PC-3 (cell line): ENCODE data around the gene RERE.

Source experiments
- CTCF ChIP-seq: fragments of 300-600 bp; sonication (generic); conservative IDR thresholded peaks from 2 replicates; pipeline ENCODE4 v1.5.1; 2017; ENCODE audit warnings: antibody characterized with exemption, low read depth, mild to moderate bottlenecking, low read length
- EZH2 ChIP-seq: fragments of 300-600 bp; sonication (generic); IDR thresholded peaks from one replicate; pipeline ENCODE4 v1.6.1; 2017; ENCODE audit warnings: antibody characterized with exemption, mild to moderate bottlenecking, low read length; ENCODE audit not compliant: unreplicated experiment
- EZH2phosphoT487 ChIP-seq: fragments of 300-600 bp; sonication (generic); IDR thresholded peaks from 2 replicates; pipeline ENCODE4 v1.6.1; 2018; ENCODE audit warnings: mild to moderate bottlenecking, antibody characterized with exemption, low read length, borderline replicate concordance

- TF ChIP-seq EZH2phosphoT487 (no peak), EZH2 (no peak), CTCF (no peak)
Observed at GRCh38 chr1:8600336-8600735, 217.1 kb downstream of the RERE start.
